GM06990 (cell line): ENCODE results near the gene CBX6.

Experiments
- DNase-seq: peaks from one replicate; pipeline ENCODE4 v3.0.0-alpha.2; 2011; ENCODE audit not compliant: insufficient read length; ENCODE audit errors: extremely low read depth
- H3K27me3 ChIP-seq: replicated peaks from 2 replicates; pipeline ENCODE4 v1.6.0; 2011; ENCODE audit warnings: low read length; ENCODE audit not compliant: control insufficient read depth, insufficient read depth
- H3K36me3 ChIP-seq: 2 replicates; pipeline ENCODE4 v1.5.1; 2011; ENCODE audit warnings: low read length; ENCODE audit not compliant: control insufficient read depth, insufficient read depth
- H3K4me3 ChIP-seq: replicated peaks from 2 replicates; pipeline ENCODE4 v1.5.1; 2011; ENCODE audit warnings: low read depth, mild to moderate bottlenecking, control low read depth, low read length
- CTCF ChIP-seq: IDR thresholded peaks from 2 replicates; pipeline ENCODE4 v1.5.1; 2011; ENCODE audit warnings: low read length, control low read depth, mild to moderate bottlenecking, inconsistent platforms; ENCODE audit not compliant: insufficient read depth, poor library complexity, severe bottlenecking

The CBX6 gene

GRCh38 chr22:38842512-38843200 is 29.4 kb downstream of the CBX6 start:
- peaks cover 3% of the 10 kb centered on the region for H3K27me3 ChIP-seq
- H3K36me3 ChIP-seq = no peaks in the 10 kb centered on the region
- TF ChIP-seq CTCF = no peak
- no peak overlapping the region for H3K4me3 ChIP-seq
- DNase-seq = no peak

GRCh38 chr22:38841635-38842034 is 30.4 kb downstream of the CBX6 start:
- TF ChIP-seq CTCF = no peak
- no peak for DNase-seq
- Histone ChIP-seq H3K4me3 (no peak overlapping the region), H3K36me3 (no peaks in the 10 kb centered on the region), H3K27me3 (peaks cover 3% of the 10 kb centered on the region)

GRCh38 chr22:38841211-38841610 is 30.8 kb downstream of the CBX6 start:
- TF ChIP-seq CTCF = no peak
- H3K27me3 ChIP-seq = peaks cover 3% of the 10 kb centered on the region
- DNase-seq = no peak
- H3K36me3 ChIP-seq = no peaks in the 10 kb centered on the region
- no peak overlapping the region for H3K4me3 ChIP-seq

GRCh38 chr22:38840129-38840528 is 31.9 kb downstream of the CBX6 start:
- Histone ChIP-seq H3K27me3 (peaks cover under 1% of the 10 kb centered on the region), H3K4me3 (no peak overlapping the region), H3K36me3 (no peaks in the 10 kb centered on the region)
- DNase-seq = no peak
- no peak for TF ChIP-seq CTCF

- DNase-seq = no peak
- Histone ChIP-seq H3K4me3 (no peak overlapping the region), H3K27me3 (no peaks in the 10 kb centered on the region; the same call in 1 of the 2 replicates), H3K36me3 (no peaks in the 10 kb centered on the region)
- no peak for TF ChIP-seq CTCF
Measured at GRCh38 chr22:38839686-38840085, 32.3 kb downstream of the CBX6 start.
